BJ (cell line): ENCODE measurements around the gene KSR1. TPM values are rescaled to one million over a fixed set of nuclear protein-coding genes. Genes with fewer than 3 reads are reported as not detected.
A peak's percentile ranks its signal among the peaks of the same experiment; 100 is the strongest.
"Not testable (repeated sequence)": the region's sequence is repeated elsewhere in the genome, so short reads cannot be mapped to it uniquely, and the experiment has no call there.

Experiments
- CTCF ChIA-PET: fragments of 350-600 bp; formaldehyde crosslinking; extraction: SDS; loops from one replicate; lab custom pipeline; 2021; ENCODE audit warnings: antibody characterized with exemption, inconsistent platforms; lab: Yijun Ruan, JAX
- POLR2A ChIA-PET: fragments of 300-600 bp; sonication (Branson Sonifier 250); formaldehyde crosslinking; extraction: SDS; loops from one replicate; lab custom pipeline; 2021; ENCODE audit warnings: antibody characterized with exemption; lab: Charles Lee
- DNase-seq: peaks from one replicate; pipeline ENCODE4 v3.0.0-alpha.2; 2011; ENCODE audit warnings: low read depth
- H3K27me3 ChIP-seq: 2 replicates; pipeline ENCODE4 v1.6.0; 2011; ENCODE audit warnings: low read length; ENCODE audit not compliant: control insufficient read depth, insufficient read depth
- H3K36me3 ChIP-seq: 2 replicates; pipeline ENCODE4 v1.5.1; 2011; ENCODE audit warnings: low read length; ENCODE audit not compliant: control insufficient read depth, insufficient read depth
- H3K4me3 ChIP-seq: 2 replicates; pipeline ENCODE4 v1.5.1; 2011; ENCODE audit warnings: low read depth, mild to moderate bottlenecking, control low read depth, low read length
- CTCF ChIP-seq: IDR thresholded peaks from 2 replicates; pipeline ENCODE4 v1.5.1; 2011; ENCODE audit warnings: low read depth, mild to moderate bottlenecking, control low read depth, inconsistent platforms, low read length, moderate library complexity; ENCODE audit not compliant: insufficient read depth
- polyA plus RNA-seq: library from polyadenylated mRNA; depleted of rRNA; stranded (reverse); fragments of >200 nt; gene quantifications from 2 replicates; pipeline ENCODE4 v1.2.3, GENCODE V29; 2011

The KSR1 gene
- polyA plus RNA-seq, 1 experiment = 6.8 TPM

DNA sequence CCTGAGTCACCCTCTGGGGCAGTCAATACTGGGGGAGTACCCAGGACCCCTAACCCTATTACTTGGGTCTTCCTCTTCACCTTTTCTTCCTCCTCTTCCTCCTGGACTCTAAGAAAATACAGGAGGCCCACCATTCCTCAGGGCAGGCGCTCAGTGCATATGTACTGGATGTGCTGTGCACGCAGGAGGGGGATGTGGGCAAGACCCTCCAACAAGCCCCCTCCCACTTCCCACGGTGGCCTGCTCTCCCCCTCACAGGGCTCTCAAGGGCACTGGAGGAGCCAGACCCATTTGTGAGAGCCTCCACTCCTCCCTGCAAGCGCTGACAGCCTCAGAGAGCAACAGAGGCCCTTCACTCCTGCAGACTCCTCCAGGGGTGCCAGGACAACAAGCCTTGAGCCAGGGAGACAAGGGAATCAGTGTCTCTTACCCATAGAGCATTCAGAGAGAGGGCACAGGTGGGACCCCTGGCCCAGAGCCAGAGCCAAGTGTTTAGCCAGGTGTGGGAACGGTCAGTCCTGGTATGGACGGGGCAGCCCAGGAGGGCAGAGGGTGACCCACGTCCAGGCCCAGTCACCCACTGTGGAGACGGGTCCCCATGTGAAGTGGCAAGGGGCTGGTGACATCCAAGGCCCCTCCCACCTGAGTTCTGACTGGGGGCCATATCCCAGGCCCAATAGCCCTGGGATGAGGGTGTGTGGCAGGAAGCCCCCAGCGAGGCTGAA is 27.3 kb upstream of the KSR1 start:
- no peak overlapping the region for H3K4me3 ChIP-seq
- POLR2A ChIA-PET = no interaction called here
- TF ChIP-seq CTCF = no peak
- H3K36me3 ChIP-seq = no peaks in the 10 kb centered on the region
- no peaks in the 10 kb centered on the region for H3K27me3 ChIP-seq
- CTCF ChIA-PET = no interaction called here
- DNase-seq = no peak

- no peaks in the 10 kb centered on the region for H3K36me3 ChIP-seq
- ChIA-PET POLR2A (no interaction called here), CTCF (interaction anchor here (0.7 to 4.4 kb wide), 7 partner anchors 9 to 193 kb away, joined by 3 to 27 read pairs (median 4); no protein-coding TSS in a partner anchor)
- TF ChIP-seq CTCF = no peak
- no peak for DNase-seq
- H3K4me3 ChIP-seq = no peak overlapping the region
- no peaks in the 10 kb centered on the region for H3K27me3 ChIP-seq
Measured at GRCh38 chr17:27429666-27430382, 26.4 kb upstream of the KSR1 start.

DNA sequence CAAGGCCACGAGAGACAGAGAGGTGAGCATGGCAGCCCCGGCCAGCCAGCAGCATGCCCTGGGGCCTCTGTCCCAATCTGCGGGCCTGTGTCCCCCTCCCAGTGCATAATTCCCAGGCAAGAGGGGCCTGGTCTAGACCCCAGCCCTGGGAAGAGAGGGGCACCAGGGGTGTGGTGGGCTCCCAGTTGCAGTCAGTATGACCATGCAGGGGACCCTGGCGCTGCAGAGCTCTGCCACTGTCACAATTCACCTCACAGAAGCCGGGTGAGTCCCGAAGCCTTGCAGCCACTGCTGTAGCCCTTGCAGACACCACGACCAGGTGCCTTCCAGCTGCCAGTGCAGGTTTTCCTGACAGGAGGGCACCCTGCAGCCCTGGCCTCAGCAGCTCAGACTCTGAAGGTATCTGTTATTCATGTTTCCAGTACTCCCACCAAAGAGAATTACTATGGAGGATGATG is 25.8 kb upstream of the KSR1 start:
- no peaks in the 10 kb centered on the region for H3K36me3 ChIP-seq
- ChIA-PET CTCF (interaction anchor here (0.7 to 4.4 kb wide), 13 partner anchors 9 to 194 kb away, joined by 3 to 27 read pairs (median 4); no protein-coding TSS in a partner anchor), POLR2A (no interaction called here)
- no peak for TF ChIP-seq CTCF
- no peak for DNase-seq
- no peaks in the 10 kb centered on the region for H3K27me3 ChIP-seq
- no peak overlapping the region for H3K4me3 ChIP-seq

DNA sequence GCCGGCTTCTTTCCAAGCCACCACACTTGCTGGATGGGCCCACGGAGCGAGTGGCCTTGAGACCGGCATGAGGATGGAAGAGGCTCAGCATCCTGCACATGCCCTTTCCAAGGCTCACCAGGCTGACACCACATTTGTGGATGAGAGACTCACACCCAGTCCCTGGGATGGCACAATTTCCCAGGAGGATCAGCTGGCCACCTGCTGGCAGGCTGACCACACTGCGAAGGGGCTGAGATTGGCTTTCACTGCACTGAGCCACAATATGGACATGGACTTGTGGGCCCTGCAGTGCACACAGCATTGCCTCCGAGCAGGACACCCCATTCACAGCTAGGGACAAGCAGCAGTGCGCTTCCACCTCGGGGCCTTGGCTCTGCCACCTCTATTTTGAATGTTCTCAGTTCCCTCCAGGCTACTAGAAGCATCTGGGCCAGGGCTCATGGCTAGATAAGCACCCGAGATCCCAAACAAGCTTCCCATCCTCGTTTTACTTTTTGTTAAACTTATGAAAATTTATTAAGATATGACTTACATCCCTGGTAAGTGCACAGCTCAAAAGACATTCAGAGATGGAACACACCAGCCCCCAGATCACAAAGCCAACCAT is 25.3 kb upstream of the KSR1 start:
- Histone ChIP-seq H3K4me3 (no peak overlapping the region), H3K36me3 (no peaks in the 10 kb centered on the region), H3K27me3 (no peaks in the 10 kb centered on the region)
- DNase-seq = no peak
- ChIA-PET POLR2A (no interaction called here), CTCF (interaction anchor here (0.7 to 4.4 kb wide), 21 partner anchors 11 to 234 kb away, joined by 3 to 27 read pairs (median 3); no protein-coding TSS in a partner anchor)
- peak; percentile 85 for TF ChIP-seq CTCF

DNA sequence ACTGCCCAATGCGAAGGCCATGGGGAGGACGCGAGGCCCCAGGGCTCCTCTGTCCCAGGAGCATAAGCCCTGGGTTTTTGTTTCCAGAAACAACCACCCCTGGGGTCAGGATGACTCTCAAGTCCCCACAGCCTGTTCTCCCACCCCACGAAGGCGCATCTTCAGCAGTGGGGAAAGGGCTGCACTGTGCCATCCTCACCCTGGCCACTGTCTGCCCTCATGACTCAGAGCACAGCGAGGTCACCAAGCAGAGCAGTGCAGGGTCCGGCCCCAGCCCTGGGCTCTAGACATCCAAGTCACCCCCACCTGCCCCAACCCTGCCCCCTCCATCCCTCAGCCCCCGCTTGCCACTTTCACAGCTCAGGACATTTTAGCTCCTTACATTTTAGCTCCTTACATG is 22.7 kb upstream of the KSR1 start:
- no peaks in the 10 kb centered on the region for H3K36me3 ChIP-seq
- no peak for DNase-seq
- H3K4me3 ChIP-seq = no peak overlapping the region
- POLR2A ChIA-PET = no interaction called here
- no peak for TF ChIP-seq CTCF
- CTCF ChIA-PET = interaction anchor here (0.6 to 6.3 kb wide), 6 partner anchors 24 to 627 kb away, joined by 3 to 36 read pairs (median 4); no protein-coding TSS in a partner anchor
- H3K27me3 ChIP-seq = peaks cover 1% of the 10 kb centered on the region; the same call in 1 of the 2 replicates

DNA sequence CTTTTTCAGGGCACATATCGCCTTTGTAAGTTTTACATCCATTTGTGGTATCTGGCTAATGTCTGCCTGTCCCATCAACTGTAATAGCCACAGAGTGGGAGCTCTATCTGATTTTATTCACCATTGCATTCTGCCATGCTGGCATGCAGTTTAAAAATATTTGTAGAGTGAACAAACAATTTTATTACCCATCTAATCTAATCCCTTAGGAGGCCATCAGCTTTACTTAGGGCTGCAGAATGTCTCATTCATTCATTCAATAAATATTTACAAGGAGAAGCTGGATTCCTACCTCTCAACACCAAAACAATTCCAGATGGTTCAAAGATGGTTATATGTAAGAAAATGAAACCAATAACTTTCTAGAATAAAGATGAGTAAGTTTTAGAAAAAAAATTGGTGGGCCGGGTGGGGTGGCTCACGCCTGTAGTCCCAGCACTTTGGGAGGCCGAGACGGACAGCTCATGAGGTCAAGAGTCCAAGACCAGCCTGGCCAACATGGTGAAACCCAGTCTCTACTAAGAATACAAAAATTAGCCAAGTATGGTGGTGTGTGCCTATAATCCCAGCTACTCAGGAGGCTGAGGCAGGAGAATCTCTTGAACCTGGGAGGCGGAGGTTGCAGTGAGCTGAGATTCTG is 20.7 kb upstream of the KSR1 start:
- not testable (repeated sequence) for H3K4me3 ChIP-seq, H3K36me3 ChIP-seq, H3K27me3 ChIP-seq
- ChIA-PET POLR2A (interaction anchor here (0.6 kb wide), 1 partner anchor 124 kb away, joined by 4 read pairs; no protein-coding TSS in a partner anchor), CTCF (interaction anchor here (0.9 to 6.3 kb wide), 8 partner anchors 8 to 164 kb away, joined by 3 to 36 read pairs (median 4); no protein-coding TSS in a partner anchor)
- DNase-seq = peak; percentile 85
